Hepatocyte (in vitro differentiated cells): Measurements from ENCODE around the gene CARMIL3.
"Not testable (repeated sequence)": the region's sequence is repeated elsewhere in the genome, so short reads cannot be mapped to it uniquely, and the experiment has no call there.

Source experiments
- EZH2 ChIP-seq: fragments of 200-600 bp; sonication (generic); IDR thresholded peaks from 2 replicates; pipeline ENCODE4 v1.6.1; 2016; ENCODE audit warnings: antibody characterized with exemption, mild to moderate bottlenecking, borderline replicate concordance
- EZH2phosphoT487 ChIP-seq: fragments of 200-600 bp; sonication (generic); IDR thresholded peaks from one replicate; pipeline ENCODE4 v1.6.1; 2018; ENCODE audit warnings: antibody characterized with exemption, mild to moderate bottlenecking, low read depth, moderate library complexity; ENCODE audit not compliant: unreplicated experiment, severe bottlenecking
- TF ChIP-seq, protein P1 (sequence below): fragments of 200-600 bp; sonication (generic); IDR thresholded peaks from 2 replicates; pipeline ENCODE4 v1.5.1; 2016; ENCODE audit warnings: antibody characterized with exemption, mild to moderate bottlenecking; ENCODE audit not compliant: poor library complexity

DNA sequence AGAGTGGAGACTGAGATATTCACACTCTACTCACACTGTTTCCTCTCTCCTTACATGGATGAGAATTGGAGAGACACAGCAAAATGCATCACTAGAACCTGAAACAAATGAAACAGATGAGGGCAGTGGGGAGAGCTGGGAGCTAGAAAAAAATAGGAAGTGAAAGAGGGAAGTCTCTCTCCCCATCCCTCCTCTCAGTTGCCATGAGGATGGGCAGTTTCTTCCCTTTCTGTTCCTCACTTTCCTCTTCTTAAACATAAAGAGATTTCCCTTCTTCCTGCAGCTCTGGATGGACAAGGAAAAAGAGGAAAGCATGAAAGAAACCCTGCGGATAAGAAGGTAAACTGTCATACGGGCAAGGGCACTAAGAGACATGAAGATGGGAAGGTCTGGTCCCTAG is 2.8 kb upstream of the CARMIL3 start:
- TF ChIP-seq, protein P1, sequence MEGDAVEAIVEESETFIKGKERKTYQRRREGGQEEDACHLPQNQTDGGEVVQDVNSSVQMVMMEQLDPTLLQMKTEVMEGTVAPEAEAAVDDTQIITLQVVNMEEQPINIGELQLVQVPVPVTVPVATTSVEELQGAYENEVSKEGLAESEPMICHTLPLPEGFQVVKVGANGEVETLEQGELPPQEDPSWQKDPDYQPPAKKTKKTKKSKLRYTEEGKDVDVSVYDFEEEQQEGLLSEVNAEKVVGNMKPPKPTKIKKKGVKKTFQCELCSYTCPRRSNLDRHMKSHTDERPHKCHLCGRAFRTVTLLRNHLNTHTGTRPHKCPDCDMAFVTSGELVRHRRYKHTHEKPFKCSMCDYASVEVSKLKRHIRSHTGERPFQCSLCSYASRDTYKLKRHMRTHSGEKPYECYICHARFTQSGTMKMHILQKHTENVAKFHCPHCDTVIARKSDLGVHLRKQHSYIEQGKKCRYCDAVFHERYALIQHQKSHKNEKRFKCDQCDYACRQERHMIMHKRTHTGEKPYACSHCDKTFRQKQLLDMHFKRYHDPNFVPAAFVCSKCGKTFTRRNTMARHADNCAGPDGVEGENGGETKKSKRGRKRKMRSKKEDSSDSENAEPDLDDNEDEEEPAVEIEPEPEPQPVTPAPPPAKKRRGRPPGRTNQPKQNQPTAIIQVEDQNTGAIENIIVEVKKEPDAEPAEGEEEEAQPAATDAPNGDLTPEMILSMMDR: not testable (repeated sequence)
- TF ChIP-seq EZH2, EZH2phosphoT487: not testable (repeated sequence)
